ENCODE results near the gene PAFAH1B2.
"Not testable (repeated sequence)": the region's sequence is repeated elsewhere in the genome, so short reads cannot be mapped to it uniquely, and the experiment has no call there.

The PAFAH1B2 gene

DNA sequence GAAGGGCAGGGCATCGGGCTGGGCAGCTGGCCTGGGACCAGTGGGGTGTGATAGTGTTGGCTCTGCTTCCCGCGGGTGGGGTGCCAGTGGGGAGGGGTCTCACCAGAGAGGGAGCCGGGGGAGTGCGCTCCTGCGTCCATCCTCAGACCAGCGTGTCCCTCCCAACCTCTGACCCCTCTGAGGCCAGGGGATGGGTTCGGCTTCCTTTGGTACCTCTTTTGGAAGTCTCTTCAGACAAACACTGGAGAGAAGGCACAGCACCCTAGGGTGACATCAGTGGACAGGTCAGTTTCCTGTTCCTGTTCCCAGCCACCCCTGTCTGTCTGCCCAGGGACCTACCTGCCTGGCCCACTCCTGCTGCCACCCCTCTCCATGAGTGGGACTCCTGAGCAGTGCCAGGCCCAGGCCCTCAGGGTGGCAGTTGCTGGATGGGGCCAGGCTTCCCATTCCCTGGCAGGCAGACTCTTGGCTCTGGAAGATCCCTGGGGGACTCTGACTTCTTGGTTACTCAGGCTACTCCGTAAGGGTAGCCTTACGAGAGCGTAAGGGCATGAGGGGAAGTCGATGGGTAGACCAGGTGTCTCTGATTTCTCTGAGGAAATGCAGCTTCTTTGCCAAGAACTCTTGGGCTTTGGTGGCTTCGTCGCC, 57.7 kb downstream of the PAFAH1B2 start:
- DNase-seq (ENCODE audit: low read depth in 2 of 2) = no peak

DNA sequence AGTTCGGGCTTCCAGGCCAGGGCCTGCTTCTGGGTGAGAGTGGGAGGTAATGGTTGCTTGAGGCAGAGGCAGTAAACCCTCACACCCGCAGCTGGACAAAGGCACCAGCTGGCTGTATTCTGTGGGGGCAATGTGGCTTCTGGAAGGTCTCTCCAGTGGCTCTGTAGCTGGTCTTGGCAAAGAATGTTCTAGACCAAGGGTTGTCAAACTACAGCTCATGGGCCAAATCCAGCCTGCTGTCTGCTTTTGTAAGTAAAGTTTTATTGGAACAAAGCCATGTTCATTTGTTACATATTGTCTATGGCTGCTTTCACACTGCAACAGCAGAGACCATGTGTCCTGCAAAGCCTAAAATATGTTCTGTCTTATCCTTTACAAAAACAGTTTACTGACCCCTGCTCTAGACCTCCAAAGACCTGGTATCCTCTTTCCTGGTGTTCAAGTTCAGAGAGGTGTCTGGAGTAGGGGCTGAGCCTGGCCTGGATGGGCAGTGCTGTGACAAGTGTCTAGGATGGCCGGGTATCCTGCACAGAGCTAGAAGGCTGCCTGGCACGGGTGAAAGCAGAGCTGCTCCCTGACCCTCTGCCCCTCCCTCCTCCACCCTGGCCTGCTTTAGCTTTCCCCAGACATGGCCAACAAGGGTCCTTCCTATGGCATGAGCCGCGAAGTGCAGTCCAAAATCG, 58.4 kb downstream of the PAFAH1B2 start:
- no peak for DNase-seq (ENCODE audit: low read depth in 2 of 2)

DNA sequence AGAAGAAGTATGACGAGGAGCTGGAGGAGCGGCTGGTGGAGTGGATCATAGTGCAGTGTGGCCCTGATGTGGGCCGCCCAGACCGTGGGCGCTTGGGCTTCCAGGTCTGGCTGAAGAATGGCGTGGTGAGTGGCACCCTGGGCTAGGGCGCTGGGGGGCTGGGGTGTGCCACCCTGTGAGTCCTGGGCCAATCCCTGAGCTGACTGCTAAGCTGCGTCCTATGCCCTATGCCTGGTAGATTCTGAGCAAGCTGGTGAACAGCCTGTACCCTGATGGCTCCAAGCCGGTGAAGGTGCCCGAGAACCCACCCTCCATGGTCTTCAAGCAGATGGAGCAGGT, 59.0 kb downstream of the PAFAH1B2 start:
- DNase-seq (ENCODE audit: low read depth in 2 of 2) = no peak

DNA sequence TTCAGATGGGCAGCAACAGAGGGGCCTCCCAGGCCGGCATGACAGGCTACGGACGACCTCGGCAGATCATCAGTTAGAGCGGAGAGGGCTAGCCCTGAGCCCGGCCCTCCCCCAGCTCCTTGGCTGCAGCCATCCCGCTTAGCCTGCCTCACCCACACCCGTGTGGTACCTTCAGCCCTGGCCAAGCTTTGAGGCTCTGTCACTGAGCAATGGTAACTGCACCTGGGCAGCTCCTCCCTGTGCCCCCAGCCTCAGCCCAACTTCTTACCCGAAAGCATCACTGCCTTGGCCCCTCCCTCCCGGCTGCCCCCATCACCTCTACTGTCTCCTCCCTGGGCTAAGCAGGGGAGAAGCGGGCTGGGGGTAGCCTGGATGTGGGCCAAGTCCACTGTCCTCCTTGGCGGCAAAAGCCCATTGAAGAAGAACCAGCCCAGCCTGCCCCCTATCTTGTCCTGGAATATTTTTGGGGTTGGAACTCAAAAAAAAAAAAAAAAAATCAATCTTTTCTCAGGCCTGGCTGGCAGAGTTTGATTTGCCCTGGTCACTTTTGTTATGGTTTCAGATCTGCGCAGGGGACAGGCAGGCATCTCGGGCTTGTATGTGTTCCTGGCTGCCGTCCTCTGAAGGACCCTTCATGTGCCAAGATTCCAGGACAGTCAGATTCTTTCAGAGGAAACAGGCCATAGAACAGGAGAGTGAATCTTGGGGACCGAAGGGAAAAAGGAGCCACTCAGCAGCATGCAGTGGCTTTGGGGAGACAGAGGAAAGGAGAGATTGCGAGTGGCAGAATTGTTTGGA, 60.4 kb downstream of the PAFAH1B2 start:
- DNase-seq (ENCODE audit: low read depth in 2 of 2) = no peak

DNA sequence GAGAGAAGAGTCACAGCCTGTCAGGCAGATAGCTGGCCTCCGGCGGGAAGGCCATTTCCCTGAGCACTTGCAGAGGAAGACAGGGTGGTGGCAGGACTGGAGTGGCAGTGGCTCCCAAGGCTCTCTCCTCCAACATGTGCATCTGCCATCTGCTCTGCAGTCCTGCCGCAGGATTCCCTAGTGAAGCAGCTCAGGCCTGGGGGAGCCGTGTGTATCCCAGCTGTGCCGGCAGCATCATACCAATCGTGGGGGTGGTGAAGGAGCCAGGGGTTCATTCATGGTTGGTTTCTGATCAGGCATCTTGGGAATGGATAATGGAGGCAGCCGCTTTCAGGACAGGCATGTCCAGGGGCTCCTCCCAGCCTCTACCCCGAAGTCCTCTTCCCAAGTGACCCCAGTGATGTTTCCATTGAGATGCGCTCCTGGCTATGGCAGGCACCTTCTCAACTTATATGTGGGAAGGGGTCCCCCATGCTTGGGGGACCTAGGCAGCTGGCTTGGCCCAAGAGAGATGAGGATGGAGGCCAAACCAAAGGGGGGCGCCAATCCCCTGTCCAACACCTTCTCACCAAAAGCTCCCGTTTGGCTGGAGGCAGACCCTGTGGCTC, 61.2 kb downstream of the PAFAH1B2 start:
- DNase-seq (ENCODE audit: low read depth in 2 of 2) = no peak

DNA sequence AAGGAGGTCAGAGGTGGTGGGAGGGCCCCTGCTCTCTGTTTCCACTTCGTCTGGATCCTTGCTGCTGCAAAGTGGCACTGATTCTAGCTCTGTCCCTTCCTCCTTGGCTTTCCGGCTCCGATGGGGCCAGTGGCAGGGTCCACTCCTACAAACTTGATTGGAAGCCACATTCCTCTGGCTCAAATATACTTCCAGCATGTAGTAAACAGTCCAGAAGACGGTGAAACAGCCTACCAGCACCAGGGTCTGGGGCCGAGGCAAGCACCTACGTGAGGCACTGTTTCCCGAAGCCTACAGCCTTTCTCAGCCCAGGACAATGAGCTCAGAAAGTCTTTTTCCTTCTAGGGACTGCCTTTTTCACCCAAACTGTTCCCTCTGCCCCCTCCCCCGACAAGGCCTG, 62.0 kb downstream of the PAFAH1B2 start:
- not testable (repeated sequence) for DNase-seq (ENCODE audit: low read depth in 2 of 2)

DNA sequence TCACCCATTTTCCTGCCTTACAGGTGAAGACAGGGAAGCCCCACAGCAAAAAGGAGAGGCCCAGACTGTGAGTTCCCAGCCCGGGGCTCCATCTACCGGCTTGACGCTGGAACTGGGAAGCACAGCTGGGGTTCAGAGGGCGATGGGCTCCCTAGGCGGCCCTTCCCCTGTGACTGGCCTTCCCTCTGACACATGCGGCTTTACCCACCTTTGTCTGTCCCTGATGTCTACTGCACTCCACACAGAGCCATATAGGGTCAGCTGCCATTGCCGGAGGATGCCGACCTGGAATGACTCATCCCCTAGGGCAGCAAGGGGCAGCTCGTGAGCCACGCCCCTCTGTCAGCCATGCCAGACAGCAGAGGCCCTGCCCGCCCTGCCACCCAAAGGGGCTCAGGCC, 62.8 kb downstream of the PAFAH1B2 start:
- not testable (repeated sequence) for DNase-seq (ENCODE audit: low read depth in 2 of 2)

DNA sequence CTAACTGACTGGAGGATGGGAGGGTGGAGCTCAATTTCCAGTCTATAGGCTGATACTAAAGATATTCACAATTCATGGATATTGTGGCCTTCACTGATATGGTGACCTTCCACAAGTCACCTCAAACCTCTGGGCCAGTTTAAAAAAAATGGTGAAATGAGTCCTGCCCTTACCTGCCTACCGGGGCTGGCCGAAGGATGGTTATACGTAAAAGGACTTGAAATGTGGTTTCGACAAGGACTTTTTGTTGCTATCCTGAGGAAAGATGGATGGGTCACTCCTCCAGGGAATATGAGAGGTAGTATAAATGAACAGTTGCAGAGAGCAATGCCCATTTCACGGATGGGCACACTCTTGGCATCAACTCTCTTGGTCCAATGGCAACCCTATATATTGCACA, 63.4 kb downstream of the PAFAH1B2 start:
- not testable (repeated sequence) for DNase-seq (ENCODE audit: low read depth in 2 of 2)

DNA sequence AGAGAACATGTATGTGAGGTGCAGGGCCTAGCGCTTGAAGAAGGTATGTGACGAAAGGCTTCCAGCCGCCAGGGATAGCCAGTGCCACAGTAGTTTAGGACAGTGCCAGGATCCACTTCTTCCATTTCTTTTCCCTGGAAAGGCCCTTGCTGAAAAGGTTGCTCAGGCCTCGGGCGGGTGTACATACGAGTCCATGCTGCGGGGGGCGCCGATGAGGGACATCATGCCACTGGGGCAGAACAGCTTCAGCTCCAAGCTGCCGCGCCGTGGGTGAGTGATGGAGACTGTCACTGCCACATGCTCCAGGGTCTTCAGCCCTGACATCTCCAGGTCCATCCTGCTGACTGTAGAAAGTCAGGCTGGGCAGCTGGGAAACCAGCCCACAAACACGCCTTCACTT, 64.6 kb downstream of the PAFAH1B2 start:
- not testable (repeated sequence) for DNase-seq (ENCODE audit: low read depth in 2 of 2)

DNA sequence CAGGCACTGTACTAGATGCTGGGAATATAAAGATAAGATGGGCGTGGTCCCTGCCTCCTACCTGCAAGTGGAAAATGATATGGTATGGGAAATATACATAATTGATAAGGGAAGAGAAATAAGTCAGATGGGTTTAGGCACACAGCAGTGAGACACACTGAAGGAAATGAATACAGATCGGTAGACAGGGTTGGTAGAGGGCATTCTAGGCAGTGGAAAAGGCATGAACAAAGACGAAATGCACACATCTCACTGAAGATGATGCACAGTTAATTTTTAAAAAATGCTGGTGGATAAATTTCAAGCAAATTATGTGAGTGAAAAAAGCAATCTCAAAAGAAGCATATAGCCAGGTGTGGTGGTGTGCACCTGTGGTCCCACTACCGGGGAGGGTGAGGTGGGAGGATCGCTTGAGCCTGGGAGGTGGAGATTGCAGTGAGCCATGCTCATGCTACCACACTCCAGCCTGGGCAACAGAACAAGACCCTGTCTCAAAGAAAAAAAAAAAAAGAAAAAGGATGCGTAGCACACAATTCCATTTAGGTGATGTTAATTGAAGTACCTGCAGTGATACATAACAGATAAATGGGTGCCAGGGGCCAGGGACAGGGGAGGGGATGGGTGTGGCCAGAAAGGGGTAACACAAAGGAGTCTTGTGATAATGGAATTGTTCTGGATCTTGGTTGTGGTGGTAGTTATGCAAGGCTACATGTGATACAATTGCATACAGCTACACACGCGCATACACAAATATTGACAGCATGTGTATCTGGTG, 65.5 kb downstream of the PAFAH1B2 start:
- DNase-seq (ENCODE audit: low read depth in 2 of 2) = not testable (repeated sequence)

DNA sequence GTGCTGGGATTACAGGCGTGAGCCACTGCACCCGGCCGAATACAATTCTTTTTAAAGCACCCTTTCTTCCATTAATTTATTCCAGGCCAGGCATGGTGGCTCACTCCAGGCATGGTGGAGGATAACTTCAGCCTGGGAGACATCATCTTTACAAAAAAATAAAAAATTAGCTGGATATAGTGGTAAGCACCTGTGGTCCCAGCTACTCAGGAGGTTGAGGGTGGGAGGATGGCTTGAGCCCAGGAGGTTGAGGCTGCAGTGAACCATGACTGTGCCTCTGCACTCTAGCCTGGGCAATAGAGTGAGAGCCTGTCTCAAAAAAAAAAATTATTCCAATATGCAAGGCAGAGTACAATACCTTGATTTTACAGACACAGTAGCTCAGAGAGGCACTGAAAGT, 66.5 kb downstream of the PAFAH1B2 start:
- DNase-seq (ENCODE audit: low read depth in 2 of 2) = no peak

DNA sequence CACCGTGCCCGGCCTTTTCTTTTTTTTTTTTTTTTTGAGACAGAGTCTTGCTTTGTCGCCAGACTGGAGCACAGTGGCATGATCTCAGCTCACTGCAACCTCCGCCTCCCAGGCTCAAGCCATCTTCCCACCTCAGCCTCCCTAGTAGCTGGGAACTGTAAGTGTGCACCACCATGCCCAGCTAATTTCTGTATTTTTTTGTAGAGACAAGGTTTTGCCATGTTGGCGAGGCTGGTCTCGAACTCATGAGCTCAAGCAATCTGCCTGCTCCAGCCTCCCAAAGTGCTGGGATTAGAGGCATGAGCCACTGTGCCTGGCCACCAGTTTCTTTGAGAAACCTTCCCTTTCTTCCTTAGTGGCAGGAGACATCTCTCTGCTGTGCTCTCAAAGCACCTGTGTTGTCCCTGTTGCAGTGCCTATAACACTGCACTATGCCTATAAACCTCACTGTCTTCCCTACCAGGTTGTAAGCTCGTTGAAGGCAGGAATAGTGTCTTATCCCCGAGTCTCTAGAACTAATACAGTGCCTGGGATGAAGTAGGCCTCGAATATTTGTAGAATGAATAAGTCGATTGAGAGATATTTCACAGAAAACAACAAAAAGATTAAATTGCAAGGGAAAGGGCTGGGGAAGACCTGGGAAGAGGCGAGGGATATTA, 68.7 kb downstream of the PAFAH1B2 start:
- DNase-seq (ENCODE audit: low read depth in 2 of 2) = no peak

DNA sequence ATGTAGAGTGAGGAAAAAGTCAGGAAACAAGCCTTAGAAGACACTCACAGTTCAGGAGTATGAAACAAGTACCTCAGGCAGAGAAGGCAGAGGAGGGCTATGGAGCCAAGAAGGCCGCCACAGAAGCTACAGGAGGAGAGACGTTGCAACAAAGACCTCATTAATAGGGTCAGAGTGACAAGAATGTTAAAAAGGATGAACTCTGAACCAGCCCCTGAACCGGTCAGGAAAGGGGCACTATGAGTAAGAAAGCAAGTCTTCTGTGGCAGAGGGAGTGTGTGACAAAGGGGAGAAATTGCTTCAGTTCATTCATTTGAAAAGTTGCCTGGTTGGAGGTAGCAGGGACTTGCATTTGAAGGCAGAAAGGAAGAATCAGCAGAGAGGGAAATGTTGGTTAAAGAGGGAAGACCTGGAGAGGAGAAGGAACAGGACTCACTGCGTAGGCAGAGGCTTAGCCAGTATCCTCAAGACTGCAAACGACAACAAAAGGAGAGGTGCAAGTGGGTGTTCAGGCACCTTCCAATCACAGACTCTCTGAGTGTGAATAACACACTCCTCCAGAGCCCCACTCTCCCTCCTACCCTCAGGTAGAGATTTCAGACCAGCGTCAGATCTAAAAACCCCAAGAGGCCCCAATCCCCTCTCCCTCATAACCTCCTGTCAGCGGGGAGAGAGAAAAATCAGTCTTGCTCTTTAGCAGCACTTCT, 70.5 kb downstream of the PAFAH1B2 start:
- no peak for DNase-seq (ENCODE audit: low read depth in 2 of 2)

DNA sequence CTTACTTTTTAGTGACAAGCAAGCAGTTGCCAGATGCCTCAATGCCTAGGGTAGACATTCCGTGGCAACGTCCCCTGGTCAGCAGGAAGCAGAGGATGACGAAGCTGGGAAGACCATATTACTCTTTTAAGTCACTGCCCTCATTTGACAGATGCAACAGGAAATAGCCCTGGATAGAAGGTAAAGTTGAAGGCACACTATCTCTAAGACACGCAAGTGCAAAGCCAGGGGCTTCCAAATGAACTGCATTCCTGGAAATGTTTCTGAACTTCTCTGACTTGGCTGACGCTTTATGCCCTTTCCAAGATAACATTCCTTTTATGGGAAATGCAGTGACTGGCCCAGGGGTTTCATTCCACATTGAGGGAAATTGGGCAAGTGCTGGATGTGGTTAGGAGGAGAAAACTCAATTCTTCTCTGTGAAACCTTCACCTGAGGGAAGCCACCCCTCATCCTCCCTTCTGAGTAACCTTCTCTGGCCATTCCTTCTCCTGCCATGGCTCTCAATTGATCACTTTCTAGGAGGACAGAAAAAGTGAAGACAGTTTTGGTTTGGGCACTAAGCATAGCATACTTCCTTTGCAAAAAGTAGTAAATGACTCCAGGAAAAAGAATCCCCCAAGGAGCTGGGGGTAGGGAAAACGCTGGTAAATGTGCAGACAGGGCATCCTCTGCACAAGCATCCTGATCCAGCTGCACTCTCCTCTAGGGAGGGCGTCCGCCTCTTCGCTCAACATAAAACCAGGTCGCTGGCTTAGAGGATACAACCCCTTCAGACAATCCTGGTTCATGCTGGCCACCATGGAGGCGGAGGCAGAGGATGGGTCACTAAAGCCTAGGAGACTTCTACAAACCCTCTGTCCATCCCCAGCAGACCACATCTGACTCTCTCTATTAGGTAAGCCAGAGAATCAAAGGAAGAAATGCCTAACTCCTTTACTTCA, 73.3 kb downstream of the PAFAH1B2 start:
- DNase-seq (ENCODE audit: low read depth in 2 of 2) = no peak

DNA sequence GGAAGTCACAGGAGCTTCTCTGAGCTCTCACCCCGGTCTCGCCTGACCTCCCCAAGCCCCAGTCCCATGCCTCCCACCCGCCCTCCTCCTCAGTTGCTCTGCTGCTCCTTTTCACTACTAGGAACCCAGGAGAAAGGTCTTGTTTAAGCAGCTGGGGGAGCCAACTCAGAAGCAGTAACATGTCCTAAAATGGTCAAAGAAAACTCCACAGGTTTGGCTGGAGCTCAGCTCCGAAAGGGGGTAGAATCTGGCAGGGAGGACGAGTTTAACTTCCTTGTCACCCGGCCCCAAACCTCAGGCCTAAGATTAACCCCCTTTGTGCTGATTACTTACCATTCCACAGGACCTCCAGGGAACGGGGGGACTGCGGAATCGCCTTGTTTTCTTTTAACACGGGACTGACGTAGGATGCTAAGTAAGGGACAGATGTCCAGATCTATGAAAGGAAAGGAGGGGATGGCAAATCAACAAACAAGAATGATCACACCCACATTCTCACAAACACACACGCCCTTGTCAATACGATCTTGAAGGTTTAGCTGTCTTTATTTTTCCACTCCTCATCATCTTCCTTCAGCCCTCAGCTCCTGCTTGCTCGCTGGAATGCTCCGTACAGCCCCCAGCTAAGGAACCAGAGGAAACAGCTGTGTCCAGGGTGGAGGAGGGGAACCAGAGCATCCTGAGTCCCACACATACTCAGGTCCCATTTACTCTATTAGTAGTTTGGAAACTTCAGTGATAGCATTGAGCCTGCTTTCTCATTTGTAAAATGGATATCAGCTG, 74.2 kb downstream of the PAFAH1B2 start:
- DNase-seq (ENCODE audit: low read depth in 2 of 2) = no peak

DNA sequence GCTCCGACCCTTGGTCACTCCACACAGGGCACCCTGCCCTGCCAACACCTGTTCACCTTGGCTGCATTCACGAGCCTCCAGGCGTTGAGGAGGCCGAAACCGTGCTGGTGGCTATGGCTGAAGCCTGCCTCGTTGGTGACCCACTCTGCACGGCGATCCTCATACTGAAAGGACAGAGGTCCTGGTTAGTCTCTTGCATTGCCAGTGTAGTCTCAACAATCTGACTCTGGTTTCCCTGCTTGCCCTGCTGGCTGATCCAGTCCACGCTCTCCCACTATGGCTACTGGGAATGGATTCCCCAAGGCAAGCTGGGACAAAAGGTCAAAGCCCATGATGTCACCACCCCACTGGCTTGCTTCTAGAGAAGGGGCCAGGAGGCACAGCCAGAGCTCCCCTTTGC, 74.9 kb downstream of the PAFAH1B2 start:
- no peak for DNase-seq (ENCODE audit: low read depth in 2 of 2)

DNA sequence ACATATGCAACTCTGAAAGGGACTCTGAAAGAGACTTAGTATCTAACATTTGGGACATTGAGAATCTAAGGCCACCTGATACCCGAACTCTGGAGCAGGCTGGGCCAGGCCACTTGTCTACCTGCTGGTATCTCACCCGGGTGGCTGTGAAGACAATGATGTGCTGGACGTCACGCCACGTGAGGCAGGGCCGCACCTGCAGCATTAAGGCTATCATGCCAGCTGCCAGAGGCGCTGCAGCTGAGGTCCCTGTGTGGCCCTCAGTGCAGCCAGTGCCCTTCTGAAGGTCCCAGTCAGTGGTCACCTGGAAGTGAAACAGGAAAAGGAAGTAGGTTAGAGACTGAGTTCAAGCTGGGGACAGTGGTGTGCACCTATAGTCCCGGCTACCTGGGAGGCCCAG, 75.4 kb downstream of the PAFAH1B2 start:
- no peak for DNase-seq (ENCODE audit: low read depth in 2 of 2)

DNA sequence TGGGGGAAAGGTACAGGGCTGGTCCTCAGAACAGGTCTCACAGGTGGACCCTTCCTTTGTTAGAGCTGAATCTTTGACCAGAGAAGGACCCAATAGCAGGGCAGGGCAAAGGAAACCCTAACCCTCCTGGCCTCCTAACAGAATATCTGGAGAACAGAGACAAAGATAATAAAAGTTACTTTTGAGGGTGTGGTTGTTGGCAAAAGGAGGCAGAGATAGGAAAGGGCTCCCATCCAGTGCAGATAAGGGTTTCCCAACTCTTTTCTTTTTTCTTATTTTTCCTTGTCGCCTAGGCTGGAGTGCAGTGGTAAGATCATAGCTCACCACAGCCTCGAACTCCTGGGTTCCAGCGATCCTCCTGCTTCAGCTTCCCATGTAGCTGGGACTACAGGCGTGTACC, 75.9 kb downstream of the PAFAH1B2 start:
- DNase-seq (ENCODE audit: low read depth in 2 of 2) = no peak

DNA sequence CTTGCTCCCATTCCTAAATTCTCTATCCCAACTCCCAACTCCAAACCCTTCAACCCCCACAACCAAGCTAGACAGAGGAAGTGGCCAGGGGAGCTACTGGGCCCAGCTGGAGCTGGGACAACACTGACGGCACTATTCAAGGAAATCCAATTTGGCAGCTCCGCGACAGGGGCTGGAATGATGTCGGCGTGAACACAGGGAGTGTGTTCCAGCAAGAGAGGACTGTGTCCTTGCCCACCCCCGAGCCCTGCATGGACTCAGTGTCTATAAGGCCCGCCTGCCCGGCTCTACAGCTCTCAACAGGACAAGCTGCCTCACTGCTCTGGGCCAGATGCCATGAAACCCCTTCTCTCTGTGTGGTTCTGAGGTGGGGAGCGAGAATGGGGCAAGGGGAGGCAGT, 76.5 kb downstream of the PAFAH1B2 start:
- DNase-seq (ENCODE audit: low read depth in 2 of 2) = no peak
